GM19438 (cell line): ENCODE data around the gene TERB2.
"Not testable (repeated sequence)": the region's sequence is repeated elsewhere in the genome, so short reads cannot be mapped to it uniquely, and the experiment has no call there.

ENCODE experiments used
- ATAC-seq: cut with Tn5 transposase; IDR thresholded peaks from one replicate; pipeline ENCODE4 v1.9.1; 2021; ENCODE audit warnings: low read depth; ENCODE audit not compliant: unreplicated experiment

Gene TERB2

GRCh38 chr15:44956388-44956787 lies at the start of gene TERB2:
TSS of gene TERB2 (plus strand) at chr15:44956687. CDS start at chr15:44956719, 32 bp downstream.
- no peak for ATAC-seq

DNA sequence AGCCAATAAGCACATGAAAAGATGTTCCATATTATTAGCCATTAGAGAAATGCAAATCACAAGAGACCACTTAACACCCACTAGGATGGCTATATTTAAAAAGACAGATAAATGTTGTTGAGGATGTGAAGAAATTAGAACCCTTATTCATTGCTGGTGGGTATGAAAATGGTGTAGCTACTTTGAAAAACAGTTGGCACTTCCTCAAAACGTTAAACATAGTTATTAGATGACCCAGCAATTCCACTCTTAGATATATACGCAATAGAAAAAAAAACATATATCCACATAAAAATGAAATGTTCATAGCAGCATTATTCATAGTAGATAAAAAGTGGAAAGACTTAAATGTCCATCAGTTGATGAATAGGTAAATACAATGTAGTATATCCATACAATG lies 47.1 kb upstream of the TERB2 start:
- ATAC-seq, result no peak

GRCh38 chr15:44910981-44911625 lies 45.4 kb upstream of the TERB2 start:
- no peak for ATAC-seq

DNA sequence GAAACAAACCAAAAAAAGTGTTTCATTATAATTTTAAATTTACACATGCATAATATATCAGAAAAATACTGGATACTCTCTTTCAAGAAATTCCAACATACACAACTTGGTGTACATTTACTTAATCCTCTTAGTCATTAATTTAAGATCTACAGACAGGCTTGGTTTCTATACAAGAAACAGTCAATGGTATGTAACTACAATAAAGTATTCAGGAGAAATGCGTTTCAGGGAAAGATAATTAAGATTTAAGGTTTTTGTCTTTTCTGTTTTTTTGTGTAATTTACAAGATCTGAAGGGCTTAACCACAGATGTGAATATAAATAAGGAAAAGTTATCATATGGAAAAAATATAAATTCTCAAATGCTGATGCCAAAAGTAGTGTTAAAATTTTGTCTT lies 44.3 kb upstream of the TERB2 start:
- ATAC-seq, result not testable (repeated sequence)

DNA sequence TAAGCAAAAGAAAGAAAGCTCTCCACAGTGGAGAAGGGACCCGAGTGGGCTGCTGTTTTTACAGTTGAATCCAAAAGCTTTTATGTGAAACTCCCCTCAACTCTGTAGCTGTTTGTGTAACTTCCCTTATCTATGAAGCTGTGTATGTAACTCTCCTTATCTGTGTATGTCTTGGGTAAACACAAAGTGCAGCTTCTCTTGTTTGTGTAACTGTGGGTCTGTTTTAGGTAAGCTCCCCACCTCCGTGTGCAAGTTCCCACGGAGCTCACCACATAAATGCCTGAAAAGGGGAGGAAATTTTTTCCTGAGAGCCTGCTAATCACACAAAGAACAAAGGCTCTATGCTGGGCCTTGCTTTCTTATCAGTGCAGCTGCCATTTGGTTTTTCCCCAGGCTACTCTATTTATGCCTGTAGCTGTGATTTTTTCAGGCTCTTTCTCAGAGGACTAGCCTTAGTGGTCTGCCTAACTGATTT lies 43.5 kb upstream of the TERB2 start:
- not testable (repeated sequence) for ATAC-seq

GRCh38 chr15:44918136-44918535 lies 38.4 kb upstream of the TERB2 start:
- ATAC-seq, result no peak

GRCh38 chr15:44928658-44929057 lies 27.8 kb upstream of the TERB2 start:
- ATAC-seq, result not testable (repeated sequence)

- not testable (repeated sequence) for ATAC-seq
Observed at GRCh38 chr15:44930283-44930682, 26.2 kb upstream of the TERB2 start.

- ATAC-seq, result not testable (repeated sequence)
Observed at GRCh38 chr15:44958302-44958701, 1.8 kb downstream of the TERB2 start.

DNA sequence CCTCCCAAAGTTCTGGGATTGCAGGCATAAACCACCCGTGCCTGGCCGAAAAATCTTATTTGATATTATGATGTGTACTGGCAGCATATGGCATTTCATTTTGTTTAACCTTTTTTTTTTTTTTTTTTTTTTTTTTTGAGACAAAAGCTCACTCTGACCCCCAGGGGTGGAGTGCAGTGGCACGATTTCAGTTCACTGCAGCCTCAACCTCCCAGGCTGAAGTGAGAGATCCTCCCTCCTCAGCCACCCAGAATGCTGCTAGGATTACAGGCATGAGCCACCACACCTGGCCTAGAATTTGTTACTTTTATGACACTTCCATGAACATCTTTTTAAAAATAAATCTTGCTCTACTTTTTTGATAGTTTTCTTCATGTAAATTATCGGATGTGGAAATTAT lies 12.0 kb downstream of the TERB2 start:
- no peak for ATAC-seq

- no peak for ATAC-seq
Observed at GRCh38 chr15:44971036-44971435, 14.5 kb downstream of the TERB2 start.

DNA sequence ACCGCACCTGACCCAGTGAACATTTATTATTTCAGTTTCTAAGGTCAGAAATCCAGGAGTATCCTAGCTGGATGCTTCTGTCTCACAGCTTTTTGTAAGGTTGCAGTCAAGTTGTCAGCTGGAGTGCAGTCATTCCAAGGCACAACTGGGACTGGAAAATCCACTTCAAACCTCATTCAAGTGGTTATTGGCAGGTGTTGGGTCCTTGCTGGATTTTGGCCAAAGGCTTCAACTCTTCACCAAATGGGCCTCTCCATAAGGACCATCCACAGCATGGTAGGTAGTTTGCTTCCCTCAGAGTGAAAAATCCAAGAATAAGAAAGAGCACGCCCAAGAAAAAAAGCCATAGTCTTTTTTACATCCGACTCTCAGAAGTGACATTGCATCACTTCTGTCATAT lies 19.7 kb downstream of the TERB2 start:
- ATAC-seq, result not testable (repeated sequence)

DNA sequence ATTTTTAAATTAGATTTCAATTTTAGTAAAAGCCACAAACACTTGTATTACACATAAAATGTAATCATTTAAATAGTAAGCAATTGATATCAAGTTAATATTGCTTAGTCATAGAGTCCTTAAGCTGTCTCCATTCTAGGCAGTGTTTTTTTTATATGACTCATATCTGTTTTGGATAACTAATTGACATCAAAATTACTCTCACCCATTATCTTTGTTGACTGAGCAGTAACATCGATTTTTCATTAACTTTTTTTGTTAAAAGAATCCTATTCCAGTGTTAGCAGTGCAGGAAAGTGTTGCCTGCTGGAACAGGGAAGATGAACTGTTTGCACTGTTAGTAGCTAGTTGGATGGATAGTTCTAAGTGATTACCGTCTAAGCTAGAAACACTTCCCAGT lies 21.3 kb downstream of the TERB2 start:
- not testable (repeated sequence) for ATAC-seq

GRCh38 chr15:44979617-44980339 lies 23.3 kb downstream of the TERB2 start:
- ATAC-seq, result not testable (repeated sequence)

- ATAC-seq, result not testable (repeated sequence)
Observed at GRCh38 chr15:44984144-44984543, 27.7 kb downstream of the TERB2 start.

GRCh38 chr15:44986346-44987055 lies 30.0 kb downstream of the TERB2 start:
- ATAC-seq, result not testable (repeated sequence)

GRCh38 chr15:44987711-44988110 lies 31.2 kb downstream of the TERB2 start:
- ATAC-seq, result not testable (repeated sequence)

DNA sequence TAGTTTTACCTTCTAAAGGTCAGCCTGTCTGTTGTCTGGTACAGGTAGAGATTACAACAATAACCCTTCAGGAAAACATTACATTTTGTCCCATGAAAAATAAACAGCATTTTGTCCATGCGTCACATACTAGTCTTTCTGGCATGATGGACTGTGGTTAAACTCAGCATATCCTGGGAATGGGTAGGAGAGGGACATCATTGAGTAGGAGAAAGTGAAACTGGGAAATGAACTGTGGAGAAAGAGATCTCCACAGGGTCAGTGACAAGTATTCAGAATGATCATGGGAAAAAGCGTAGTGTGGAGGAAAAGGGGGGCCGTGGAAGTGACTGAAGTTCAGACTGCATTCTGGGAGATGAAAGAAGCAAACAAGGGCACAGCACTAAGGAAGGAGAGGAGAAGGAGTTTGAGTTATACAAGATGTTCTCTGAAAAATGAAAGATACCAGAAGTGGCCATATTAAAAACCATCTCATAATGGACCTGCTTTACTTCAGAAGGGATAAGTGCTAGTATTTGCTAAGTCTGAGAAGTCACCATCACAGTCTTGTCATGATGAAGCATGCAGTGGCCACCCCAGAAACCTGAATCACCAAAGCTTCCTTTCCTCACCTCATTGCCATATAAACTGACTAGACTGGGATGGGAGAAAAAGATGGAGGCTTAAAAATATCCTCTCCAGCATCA lies 31.8 kb downstream of the TERB2 start:
- not testable (repeated sequence) for ATAC-seq

- not testable (repeated sequence) for ATAC-seq
Observed at GRCh38 chr15:44988870-44989219, 32.4 kb downstream of the TERB2 start.

DNA sequence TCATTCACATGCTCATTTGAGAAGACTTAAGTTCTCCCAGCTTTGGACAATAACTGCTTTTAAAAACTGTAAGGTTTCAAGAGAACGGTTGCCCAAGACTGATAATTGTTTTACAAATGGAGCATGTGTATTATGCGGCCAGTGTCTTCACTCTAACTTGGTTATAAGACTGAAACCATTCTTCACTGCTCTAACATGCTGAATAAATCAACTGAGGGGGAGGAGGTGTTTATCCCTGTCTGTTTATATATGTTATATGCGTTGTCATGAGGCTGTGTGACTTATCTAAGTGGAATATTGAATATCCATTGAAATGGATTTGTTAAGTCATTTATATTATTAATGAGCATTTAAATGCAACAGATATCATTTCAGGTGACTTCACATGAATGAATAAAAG lies 41.1 kb downstream of the TERB2 start:
- ATAC-seq, result not testable (repeated sequence)

DNA sequence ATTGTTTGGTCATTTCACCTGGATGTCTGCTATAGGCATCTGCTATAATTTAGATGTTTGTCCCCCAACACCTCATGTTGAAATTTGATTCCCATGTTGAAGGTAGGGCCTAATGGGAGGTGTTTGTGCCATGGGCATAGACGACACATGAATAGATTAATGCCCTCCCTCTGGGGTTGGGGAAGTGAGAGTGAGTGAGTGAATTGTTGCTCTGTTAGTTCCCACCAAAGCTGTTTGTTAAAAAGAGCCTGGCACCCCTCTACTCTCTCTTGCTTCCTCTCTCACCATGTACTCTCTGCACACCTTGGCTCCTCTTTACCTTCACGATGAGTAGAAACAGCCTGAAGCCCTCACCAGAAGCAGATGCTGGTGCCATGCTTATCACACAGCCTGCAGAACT lies 42.6 kb downstream of the TERB2 start:
- ATAC-seq, result no peak
